HG02588 (cell line): ENCODE results near the gene SRGAP3.

Source experiments
- ATAC-seq: cut with Tn5 transposase; IDR thresholded peaks from one replicate; pipeline ENCODE4 v1.9.1; 2021; ENCODE audit warnings: mild to moderate bottlenecking, moderate library complexity; ENCODE audit not compliant: unreplicated experiment

The SRGAP3 gene

GRCh38 chr3:9180764-9181117 is 68.7 kb downstream of the SRGAP3 start:
- no peak for ATAC-seq

- ATAC-seq: peak; percentile 65
These were observed 69.4 kb downstream of the SRGAP3 start for GRCh38 chr3:9179826-9180763.

- ATAC-seq: no peak
These were observed 70.7 kb downstream of the SRGAP3 start for GRCh38 chr3:9178697-9179096.

GRCh38 chr3:9175421-9175820 is 74.0 kb downstream of the SRGAP3 start:
- no peak for ATAC-seq

GRCh38 chr3:9173445-9173844 is 76.0 kb downstream of the SRGAP3 start:
- no peak for ATAC-seq

GRCh38 chr3:9172851-9173321 is 76.6 kb downstream of the SRGAP3 start:
- no peak for ATAC-seq

GRCh38 chr3:9170851-9171160 is 78.6 kb downstream of the SRGAP3 start:
- no peak for ATAC-seq

- no peak for ATAC-seq
These were observed 79.2 kb downstream of the SRGAP3 start for GRCh38 chr3:9169956-9170850.

- ATAC-seq: no peak
These were observed 80.1 kb downstream of the SRGAP3 start for GRCh38 chr3:9169326-9169725.

- peak; percentile 97 for ATAC-seq
These were observed 81.2 kb downstream of the SRGAP3 start for GRCh38 chr3:9168241-9168741.

- ATAC-seq: no peak
These were observed 82.2 kb downstream of the SRGAP3 start for GRCh38 chr3:9167222-9167621.

- no peak for ATAC-seq
These were observed 84.0 kb downstream of the SRGAP3 start for GRCh38 chr3:9165421-9165820.

GRCh38 chr3:9163289-9163688 is 86.2 kb downstream of the SRGAP3 start:
- ATAC-seq: no peak

GRCh38 chr3:9161811-9162210 is 87.6 kb downstream of the SRGAP3 start:
- no peak for ATAC-seq

- no peak for ATAC-seq
These were observed 88.1 kb downstream of the SRGAP3 start for GRCh38 chr3:9161298-9161697.

GRCh38 chr3:9158865-9159630 is 90.4 kb downstream of the SRGAP3 start:
- no peak for ATAC-seq

- ATAC-seq: no peak
These were observed 91.6 kb downstream of the SRGAP3 start for GRCh38 chr3:9157651-9158362.

GRCh38 chr3:9156604-9157003 is 92.8 kb downstream of the SRGAP3 start:
- ATAC-seq: no peak

- no peak for ATAC-seq
These were observed 94.4 kb downstream of the SRGAP3 start for GRCh38 chr3:9155028-9155427.

GRCh38 chr3:9153904-9154619 is 95.4 kb downstream of the SRGAP3 start:
- no peak for ATAC-seq
